Esophagus squamous epithelium (tissue), 4 donors: ENCODE results near the gene GRIK1.

Experiments used
- CTCF ChIP-seq, 6 experiments: fragments of 450-650 bp in 4 of 6; fragments of 200-600 bp in 2 of 6; sonication (generic) in 2 of 6; IDR thresholded peaks; one replicate each; pipeline ENCODE4 v1.5.1; 2016 to 2019; ENCODE audit warnings: antibody characterized with exemption in 6 of 6, mild to moderate bottlenecking in 4 of 6, moderate library complexity in 4 of 6
- POLR2A ChIP-seq, 4 donors: fragments of 450-650 bp; IDR thresholded peaks; one replicate each; pipeline ENCODE4 v1.6.1; 2017; ENCODE audit warnings: antibody characterized with exemption in 4 of 4, mild to moderate bottlenecking in 4 of 4, moderate library complexity in 3 of 4

GRCh38 chr21:29499229-29499628, 440.6 kb downstream of the GRIK1 start:
- no peak for TF ChIP-seq CTCF (IDR thresholded peaks at IDR 0.05)
- TF ChIP-seq POLR2A (IDR thresholded peaks at IDR 0.05) = no peak
